Ishikawa (cell line): ENCODE results near the gene TIAM1.

Experiments used
- CEBPB ChIP-seq: IDR thresholded peaks from 2 replicates; pipeline ENCODE4 v1.6.1; 2012
- CREB1 ChIP-seq: IDR thresholded peaks from 2 replicates; pipeline ENCODE4 v1.6.1; 2012; ENCODE audit warnings: low read depth
- EGR1 ChIP-seq: IDR thresholded peaks from 2 replicates; pipeline ENCODE4 v1.6.1; 2012
- EP300 ChIP-seq: IDR thresholded peaks from 2 replicates; pipeline ENCODE4 v1.6.1; 2012; ENCODE audit warnings: borderline replicate concordance
- FOXM1 ChIP-seq: IDR thresholded peaks from 2 replicates; pipeline ENCODE4 v1.6.1; 2012; ENCODE audit warnings: low read depth, borderline replicate concordance
- NFIC ChIP-seq: IDR thresholded peaks from 2 replicates; pipeline ENCODE4 v1.6.1; 2012
- RAD21 ChIP-seq: IDR thresholded peaks from 2 replicates; pipeline ENCODE4 v1.6.1; 2012; ENCODE audit warnings: low read depth
- TAF1 ChIP-seq: IDR thresholded peaks from 2 replicates; pipeline ENCODE4 v1.6.1; 2012; ENCODE audit warnings: low read depth, mild to moderate bottlenecking
- TCF12 ChIP-seq: IDR thresholded peaks from 2 replicates; pipeline ENCODE4 v1.6.1; 2012; ENCODE audit warnings: low read depth
- TEAD4 ChIP-seq: IDR thresholded peaks from 2 replicates; pipeline ENCODE4 v1.6.1; 2012
- YY1 ChIP-seq: IDR thresholded peaks from 2 replicates; pipeline ENCODE4 v1.6.1; 2012; ENCODE audit warnings: low read depth
- ZBTB7A ChIP-seq: IDR thresholded peaks from 2 replicates; pipeline ENCODE4 v1.6.1; 2012; ENCODE audit warnings: low read depth
- TF ChIP-seq, protein P1 (sequence below): IDR thresholded peaks from 2 replicates; pipeline ENCODE4 v1.6.1; 2012; ENCODE audit warnings: low read depth, mild to moderate bottlenecking
- TF ChIP-seq, protein P2 (sequence below): IDR thresholded peaks from 2 replicates; pipeline ENCODE4 v1.6.1; 2012
- TF ChIP-seq, protein P3 (sequence below): IDR thresholded peaks from 2 replicates; pipeline ENCODE4 v1.6.1; 2012

TIAM1 gene

DNA sequence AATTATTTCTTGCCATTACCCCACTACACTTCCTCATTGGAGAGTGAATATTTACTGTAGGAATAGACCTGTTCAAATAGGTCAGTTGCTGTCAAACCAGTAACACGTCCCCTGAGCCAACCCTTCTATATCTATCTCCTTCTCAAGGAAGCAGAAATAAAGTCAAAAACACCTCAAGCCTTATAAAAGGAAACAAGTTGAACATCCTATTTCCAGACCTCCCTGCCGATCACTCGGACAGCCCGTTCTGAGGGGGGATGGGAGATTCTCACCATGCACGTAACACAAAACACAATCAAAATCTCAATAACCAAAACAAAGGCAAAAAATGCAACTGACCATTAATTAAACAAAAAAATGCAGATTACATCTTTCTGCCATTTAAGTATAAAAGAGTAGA is 184.3 kb downstream of the TIAM1 start:
- TF ChIP-seq FOXM1 (no peak), TCF12 (no peak), CREB1 (no peak), CEBPB (no peak), RAD21 (no peak), EP300 (no peak), EGR1 (no peak), NFIC (no peak)
- TF ChIP-seq, protein P1, sequence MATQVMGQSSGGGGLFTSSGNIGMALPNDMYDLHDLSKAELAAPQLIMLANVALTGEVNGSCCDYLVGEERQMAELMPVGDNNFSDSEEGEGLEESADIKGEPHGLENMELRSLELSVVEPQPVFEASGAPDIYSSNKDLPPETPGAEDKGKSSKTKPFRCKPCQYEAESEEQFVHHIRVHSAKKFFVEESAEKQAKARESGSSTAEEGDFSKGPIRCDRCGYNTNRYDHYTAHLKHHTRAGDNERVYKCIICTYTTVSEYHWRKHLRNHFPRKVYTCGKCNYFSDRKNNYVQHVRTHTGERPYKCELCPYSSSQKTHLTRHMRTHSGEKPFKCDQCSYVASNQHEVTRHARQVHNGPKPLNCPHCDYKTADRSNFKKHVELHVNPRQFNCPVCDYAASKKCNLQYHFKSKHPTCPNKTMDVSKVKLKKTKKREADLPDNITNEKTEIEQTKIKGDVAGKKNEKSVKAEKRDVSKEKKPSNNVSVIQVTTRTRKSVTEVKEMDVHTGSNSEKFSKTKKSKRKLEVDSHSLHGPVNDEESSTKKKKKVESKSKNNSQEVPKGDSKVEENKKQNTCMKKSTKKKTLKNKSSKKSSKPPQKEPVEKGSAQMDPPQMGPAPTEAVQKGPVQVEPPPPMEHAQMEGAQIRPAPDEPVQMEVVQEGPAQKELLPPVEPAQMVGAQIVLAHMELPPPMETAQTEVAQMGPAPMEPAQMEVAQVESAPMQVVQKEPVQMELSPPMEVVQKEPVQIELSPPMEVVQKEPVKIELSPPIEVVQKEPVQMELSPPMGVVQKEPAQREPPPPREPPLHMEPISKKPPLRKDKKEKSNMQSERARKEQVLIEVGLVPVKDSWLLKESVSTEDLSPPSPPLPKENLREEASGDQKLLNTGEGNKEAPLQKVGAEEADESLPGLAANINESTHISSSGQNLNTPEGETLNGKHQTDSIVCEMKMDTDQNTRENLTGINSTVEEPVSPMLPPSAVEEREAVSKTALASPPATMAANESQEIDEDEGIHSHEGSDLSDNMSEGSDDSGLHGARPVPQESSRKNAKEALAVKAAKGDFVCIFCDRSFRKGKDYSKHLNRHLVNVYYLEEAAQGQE, result no peak
- TF ChIP-seq, protein P2, sequence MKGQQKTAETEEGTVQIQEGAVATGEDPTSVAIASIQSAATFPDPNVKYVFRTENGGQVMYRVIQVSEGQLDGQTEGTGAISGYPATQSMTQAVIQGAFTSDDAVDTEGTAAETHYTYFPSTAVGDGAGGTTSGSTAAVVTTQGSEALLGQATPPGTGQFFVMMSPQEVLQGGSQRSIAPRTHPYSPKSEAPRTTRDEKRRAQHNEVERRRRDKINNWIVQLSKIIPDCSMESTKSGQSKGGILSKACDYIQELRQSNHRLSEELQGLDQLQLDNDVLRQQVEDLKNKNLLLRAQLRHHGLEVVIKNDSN, result no peak

DNA sequence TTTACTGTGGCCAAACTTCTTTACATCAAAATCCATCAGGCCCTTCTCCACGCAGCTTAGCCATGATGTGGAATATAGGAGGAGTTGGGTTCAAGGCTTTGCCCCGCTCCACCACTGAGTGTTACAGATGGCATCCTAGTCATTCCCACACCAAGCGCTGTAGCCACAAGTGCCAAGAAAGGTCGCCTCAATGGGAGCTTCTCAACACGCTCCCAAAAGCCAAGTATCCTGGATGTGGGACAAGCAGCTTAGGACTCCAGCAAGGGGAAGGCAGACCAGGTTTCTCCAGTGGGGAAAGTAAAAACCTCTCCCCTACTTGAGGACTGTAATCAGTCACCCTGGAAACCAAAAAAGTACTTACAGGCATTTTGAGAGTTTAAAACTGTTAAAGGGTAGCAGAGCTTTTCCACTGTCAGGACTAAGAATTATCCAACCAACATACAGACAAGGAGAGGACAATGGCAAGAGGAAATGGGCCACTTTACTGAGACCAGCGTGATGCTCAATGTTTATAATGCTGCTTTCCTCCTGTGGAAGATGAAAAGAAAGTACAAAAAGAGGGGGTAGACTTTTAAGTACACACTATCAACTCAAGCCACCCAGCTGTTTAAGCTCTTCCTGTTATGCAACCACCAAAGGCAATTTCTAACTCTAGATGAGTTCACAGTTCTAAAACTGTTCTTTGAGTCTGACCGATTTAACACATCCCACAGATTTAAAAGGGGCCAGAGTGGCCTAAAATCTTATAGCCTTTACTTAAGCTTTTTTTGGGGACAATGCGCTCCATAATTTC is 185.1 kb downstream of the TIAM1 start:
- TF ChIP-seq CEBPB (no peak), NFIC (no peak), TCF12 (no peak), TAF1 (no peak), TEAD4 (no peak), EGR1 (no peak)
- TF ChIP-seq, protein P1, result no peak
- TF ChIP-seq, protein P2, result no peak
- TF ChIP-seq, protein P3, sequence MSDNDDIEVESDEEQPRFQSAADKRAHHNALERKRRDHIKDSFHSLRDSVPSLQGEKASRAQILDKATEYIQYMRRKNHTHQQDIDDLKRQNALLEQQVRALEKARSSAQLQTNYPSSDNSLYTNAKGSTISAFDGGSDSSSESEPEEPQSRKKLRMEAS, result no peak

DNA sequence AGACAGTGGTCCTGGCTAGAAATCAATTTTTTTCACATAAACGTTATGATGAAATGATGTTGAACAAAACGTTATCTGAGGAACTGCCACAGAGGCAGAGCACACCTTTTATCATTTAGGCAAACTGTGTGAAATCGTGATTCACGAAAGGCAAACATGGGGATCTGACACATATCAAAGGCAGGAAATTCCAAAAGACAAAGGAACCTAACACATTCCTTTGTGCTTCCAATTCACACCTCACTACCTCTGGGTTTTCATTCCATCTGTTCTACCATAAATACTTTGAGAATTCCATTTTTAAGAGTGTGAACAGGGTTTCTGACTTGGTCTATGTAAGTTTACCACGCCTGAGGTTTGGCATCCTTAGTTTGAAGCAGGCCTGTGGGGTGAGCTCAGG is 186.3 kb downstream of the TIAM1 start:
- no peak for TF ChIP-seq CEBPB
- no peak for TF ChIP-seq ZBTB7A
- TF ChIP-seq RAD21, result no peak
- TF ChIP-seq EP300, result no peak
- TF ChIP-seq, protein P3, result no peak
- no peak for TF ChIP-seq TAF1
- TF ChIP-seq CREB1, result no peak
- TF ChIP-seq EGR1, result no peak
- TF ChIP-seq, protein P2, result no peak
- TF ChIP-seq TEAD4, result no peak
- TF ChIP-seq, protein P1, result no peak
- no peak for TF ChIP-seq TCF12
- no peak for TF ChIP-seq YY1
- no peak for TF ChIP-seq NFIC
- no peak for TF ChIP-seq FOXM1

DNA sequence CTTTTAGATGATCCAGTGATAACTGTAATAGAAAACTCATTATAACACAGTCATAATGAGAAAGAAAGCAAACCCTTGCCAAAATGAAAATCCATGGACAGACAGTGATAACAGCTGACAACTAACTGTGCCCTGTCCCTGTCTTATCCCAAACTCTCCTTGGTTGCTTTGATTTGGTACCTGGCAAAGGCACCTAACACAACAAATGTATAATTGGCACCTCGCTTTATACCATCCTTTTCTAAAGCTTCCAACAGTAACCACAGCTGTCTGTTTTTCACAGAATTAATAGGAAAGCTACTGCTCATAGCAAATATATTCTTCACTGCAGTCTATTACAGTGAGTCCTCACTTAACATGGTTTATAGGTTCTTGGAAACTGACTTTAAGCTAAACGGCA is 187.4 kb downstream of the TIAM1 start:
- TF ChIP-seq, protein P3, result no peak
- TF ChIP-seq TEAD4, result no peak
- TF ChIP-seq NFIC, result no peak
- TF ChIP-seq EP300, result no peak
- no peak for TF ChIP-seq CEBPB
- TF ChIP-seq CREB1, result no peak
- TF ChIP-seq YY1, result no peak
- TF ChIP-seq TAF1, result no peak
- TF ChIP-seq TCF12, result no peak
- no peak for TF ChIP-seq EGR1
- TF ChIP-seq, protein P2, result no peak
- no peak for TF ChIP-seq ZBTB7A
- TF ChIP-seq FOXM1, result no peak
- TF ChIP-seq, protein P1, result no peak
